HEK293 (cell line): ENCODE measurements around the gene LBHD2.

Experiments used
- CTCF ChIP-seq: fragments of 450-650 bp; formaldehyde crosslinking; IDR thresholded peaks from 2 replicates; pipeline ENCODE4 v1.5.1; 2016; ENCODE audit warnings: missing biosample characterization, missing genetic modification characterization
- RBAK ChIP-seq: fragments of 450-650 bp; formaldehyde crosslinking; IDR thresholded peaks from 2 replicates; pipeline ENCODE4 v1.5.1; 2016; ENCODE audit warnings: missing biosample characterization, missing genetic modification characterization
- REST ChIP-seq: fragments of 450-650 bp; formaldehyde crosslinking; IDR thresholded peaks from 2 replicates; pipeline ENCODE4 v1.5.1; 2016; ENCODE audit warnings: missing biosample characterization, missing genetic modification characterization
- ZBTB8A ChIP-seq: fragments of 450-650 bp; formaldehyde crosslinking; IDR thresholded peaks from 2 replicates; pipeline ENCODE4 v1.5.1; 2016; ENCODE audit warnings: missing biosample characterization, missing genetic modification characterization
- ZNF133 ChIP-seq: fragments of 450-650 bp; formaldehyde crosslinking; IDR thresholded peaks from 2 replicates; pipeline ENCODE4 v1.5.1; 2016; ENCODE audit warnings: missing biosample characterization, missing genetic modification characterization
- ZNF239 ChIP-seq: fragments of 450-650 bp; formaldehyde crosslinking; IDR thresholded peaks from 2 replicates; pipeline ENCODE4 v1.5.1; 2016; ENCODE audit warnings: missing biosample characterization, missing genetic modification characterization
- ZNF274 ChIP-seq, 2 experiments: fragments of 200-500 bp in 1 of 2; fragments of 450-650 bp in 1 of 2; sonication (Bioruptor generic) in 1 of 2; formaldehyde crosslinking in 1 of 2; IDR thresholded peaks; 2 replicates each; pipeline versions ENCODE4 v1.5.1 to v1.6.1; 2014 to 2016; ENCODE audit warnings: borderline replicate concordance in 1 of 2, inconsistent platforms in 1 of 2, low read length in 1 of 2, missing biosample characterization in 1 of 2, missing genetic modification characterization in 1 of 2
- ZNF510 ChIP-seq: fragments of 450-650 bp; formaldehyde crosslinking; IDR thresholded peaks from 2 replicates; pipeline ENCODE4 v1.5.1; 2018; ENCODE audit warnings: mild to moderate bottlenecking, missing genetic modification characterization, missing biosample characterization; ENCODE audit not compliant: insufficient replicate concordance

- no peak for TF ChIP-seq CTCF (tag by site-specific recombination)
- TF ChIP-seq ZNF239 (tag by site-specific recombination) = no peak
- TF ChIP-seq ZNF133 (tag by site-specific recombination) = no peak
- TF ChIP-seq REST (tag by site-specific recombination) = no peak
- TF ChIP-seq ZBTB8A = no peak
- no peak for TF ChIP-seq ZNF510 (tag by site-specific recombination)
- TF ChIP-seq RBAK = no peak
- TF ChIP-seq ZNF274 (IDR thresholded peaks at IDR 0.05; ENCODE audit: low read length) = no peak
- no peak for TF ChIP-seq ZNF274 (tag by site-specific recombination; IDR thresholded peaks at IDR 0.05; ENCODE audit: borderline replicate concordance)
These were observed 49.5 kb downstream of the LBHD2 start for GRCh38 chr14:103133210-103134140.
